Spleen (tissue), 7 donors: ENCODE measurements around the gene VPS8.

ENCODE experiments used
- CTCF ChIP-seq, 11 experiments: fragments of 200-600 bp in 7 of 11; fragments of 450-650 bp in 4 of 11; sonication (generic) in 4 of 11; IDR thresholded peaks in 8 of 11; conservative IDR thresholded peaks in 3 of 11; 1 replicate in 7 of 11; 2 replicates in 4 of 11; pipeline versions ENCODE4 v1.4.0 to v1.8.0; 2016 to 2021; ENCODE audit warnings: antibody characterized with exemption in 11 of 11, inconsistent platforms in 4 of 11, mild to moderate bottlenecking in 1 of 11
- POLR2A ChIP-seq, 3 donors: fragments of 450-650 bp; IDR thresholded peaks; one replicate each; pipeline ENCODE4 v1.5.1; 2017; ENCODE audit warnings: antibody characterized with exemption in 3 of 3, mild to moderate bottlenecking in 1 of 3
- donor health status: DM: no; HTN: no; CAD: no; lungs with moderate emphysema.
- donor health status: DM: no; HTN: no; CAD: no.
- donor health status: DM: no; HTN: no; CAD: no.

GRCh38 chr3:184970186-184970585 is 158.2 kb downstream of the VPS8 start:
- TF ChIP-seq CTCF (IDR thresholded peaks at IDR 0.05 in 8 of 11, conservative IDR thresholded peaks at IDR 0.05 in 3 of 11) (no peak), POLR2A (IDR thresholded peaks at IDR 0.05) (no peak)
